IPS-18a (cell line): ENCODE results near the gene S100A2.
A peak's percentile ranks its signal among the peaks of the same experiment; 100 is the strongest.
"Not testable (repeated sequence)": the region's sequence is repeated elsewhere in the genome, so short reads cannot be mapped to it uniquely, and the experiment has no call there.

ENCODE experiments used
- H3K27ac ChIP-seq: one replicate; pipeline ENCODE4 v1.5.1; 2013; ENCODE audit warnings: low read length
- H3K27me3 ChIP-seq: one replicate; pipeline ENCODE4 v1.6.1; 2013; ENCODE audit warnings: mild to moderate bottlenecking, low read length; ENCODE audit not compliant: control insufficient read depth, insufficient read depth
- H3K36me3 ChIP-seq: one replicate; pipeline ENCODE4 v1.6.1; 2013; ENCODE audit warnings: low read depth, low read length; ENCODE audit not compliant: control insufficient read depth
- H3K4me1 ChIP-seq: one replicate; pipeline ENCODE4 v1.6.1; 2013; ENCODE audit warnings: low read depth, low read length; ENCODE audit not compliant: control insufficient read depth
- H3K4me3 ChIP-seq: one replicate; pipeline ENCODE4 v1.5.1; 2013; ENCODE audit warnings: low read length
- H3K9ac ChIP-seq: one replicate; pipeline ENCODE4 v1.6.1; 2013; ENCODE audit warnings: mild to moderate bottlenecking, low read length, moderate library complexity
- H3K9me3 ChIP-seq: one replicate; pipeline ENCODE4 v1.6.1; 2013; ENCODE audit warnings: low read depth, low read length; ENCODE audit not compliant: control insufficient read depth

S100A2 gene

DNA sequence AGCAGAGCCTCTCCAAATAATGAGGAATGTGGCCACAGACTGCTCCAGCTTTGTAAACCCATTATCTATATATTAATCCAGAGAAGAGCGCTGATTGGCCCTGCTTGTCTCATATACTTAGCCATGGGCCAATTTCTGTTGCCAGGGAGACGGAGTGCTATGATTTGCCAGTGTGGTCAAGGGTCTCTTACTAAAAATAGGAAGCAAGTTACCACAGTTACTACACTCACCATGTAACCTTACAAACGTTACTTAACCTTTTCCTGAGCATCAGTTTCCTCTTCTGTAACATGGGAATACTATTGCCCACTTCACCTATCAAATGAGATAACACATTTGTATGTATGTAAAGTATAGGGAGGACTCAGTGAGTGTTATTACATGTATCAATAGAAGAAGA, 7.7 kb upstream of the S100A2 start:
- Histone ChIP-seq H3K36me3 (no peaks in the 10 kb centered on the region), H3K9ac (no peak overlapping the region), H3K27me3 (no peaks in the 10 kb centered on the region), H3K4me3 (no peak overlapping the region), H3K9me3 (no peaks in the 10 kb centered on the region), H3K4me1 (peaks cover under 1% of the 10 kb centered on the region), H3K27ac (no peak overlapping the region)

GRCh38 chr1:153572569-153573015, 6.9 kb upstream of the S100A2 start:
- no peaks in the 10 kb centered on the region for H3K9me3 ChIP-seq
- H3K36me3 ChIP-seq = no peaks in the 10 kb centered on the region
- H3K4me3 ChIP-seq = no peak overlapping the region
- H3K27ac ChIP-seq = no peak overlapping the region
- peaks cover 9% of the 10 kb centered on the region for H3K4me1 ChIP-seq
- no peaks in the 10 kb centered on the region for H3K27me3 ChIP-seq
- H3K9ac ChIP-seq = no peak overlapping the region

DNA sequence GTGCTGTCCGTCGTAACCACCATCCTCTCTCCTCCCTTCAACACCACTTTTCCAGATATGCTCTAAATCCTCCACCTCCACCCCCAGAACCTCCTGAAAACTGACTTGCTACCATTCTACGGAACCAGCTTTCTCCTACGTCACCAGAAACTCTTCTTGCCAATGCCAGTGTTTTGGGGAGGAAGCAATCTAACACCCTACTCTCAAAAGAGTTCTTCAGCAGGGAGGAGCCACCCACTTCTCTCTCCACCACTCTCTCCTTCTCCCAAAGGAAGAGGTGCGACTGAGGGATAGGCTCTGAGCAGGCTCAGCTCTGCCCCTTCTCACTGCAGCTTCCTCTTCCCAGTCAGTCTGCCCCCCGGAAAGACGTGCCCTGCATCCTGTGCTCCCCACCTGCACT, 6.1 kb upstream of the S100A2 start:
- Histone ChIP-seq H3K27ac (no peak overlapping the region), H3K4me1 (peaks cover 15% of the 10 kb centered on the region), H3K9me3 (no peaks in the 10 kb centered on the region), H3K4me3 (no peak overlapping the region), H3K36me3 (no peaks in the 10 kb centered on the region), H3K9ac (no peak overlapping the region), H3K27me3 (no peaks in the 10 kb centered on the region)

DNA sequence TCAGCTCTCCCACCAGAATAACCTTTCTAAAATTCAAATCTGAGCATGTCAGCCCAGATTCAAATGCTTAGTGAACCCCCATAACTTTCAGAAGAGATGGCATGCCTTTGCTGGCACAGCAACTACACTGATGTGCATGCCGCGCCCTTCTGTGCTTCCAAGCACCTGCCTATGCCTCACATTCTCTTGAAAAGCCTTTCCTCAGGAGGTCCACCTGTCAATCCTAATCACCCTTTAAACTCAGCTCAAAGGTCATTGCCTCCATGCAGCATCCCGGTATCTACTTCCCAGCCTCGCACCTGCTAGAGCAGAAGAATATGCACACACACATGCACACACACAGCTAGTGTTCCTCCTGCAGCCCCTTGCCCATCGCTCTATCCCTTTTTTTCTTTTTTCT, 5.2 kb upstream of the S100A2 start:
- Histone ChIP-seq H3K9ac (no peak overlapping the region), H3K36me3 (no peaks in the 10 kb centered on the region), H3K4me3 (no peak overlapping the region), H3K4me1 (peaks cover 19% of the 10 kb centered on the region), H3K27ac (no peak overlapping the region), H3K9me3 (no peaks in the 10 kb centered on the region), H3K27me3 (no peaks in the 10 kb centered on the region)

- Histone ChIP-seq H3K36me3 (no peaks in the 10 kb centered on the region), H3K9ac (no peak overlapping the region), H3K27me3 (no peaks in the 10 kb centered on the region), H3K9me3 (no peaks in the 10 kb centered on the region), H3K27ac (no peak overlapping the region), H3K4me3 (no peak overlapping the region), H3K4me1 (peaks cover 25% of the 10 kb centered on the region)
These were observed 3.8 kb upstream of the S100A2 start for GRCh38 chr1:153569465-153569864.

GRCh38 chr1:153568367-153569099, 2.9 kb upstream of the S100A2 start:
- H3K9ac ChIP-seq = peak overlapping the region; percentile 19
- H3K4me3 ChIP-seq = peak overlapping the region; percentile 22
- H3K27me3 ChIP-seq = no peaks in the 10 kb centered on the region
- no peak overlapping the region for H3K27ac ChIP-seq
- H3K4me1 ChIP-seq = peaks cover 25% of the 10 kb centered on the region
- no peaks in the 10 kb centered on the region for H3K9me3 ChIP-seq
- no peaks in the 10 kb centered on the region for H3K36me3 ChIP-seq

- H3K27me3 ChIP-seq = no peaks in the 10 kb centered on the region
- no peaks in the 10 kb centered on the region for H3K36me3 ChIP-seq
- no peaks in the 10 kb centered on the region for H3K9me3 ChIP-seq
- H3K4me1 ChIP-seq = peaks cover 25% of the 10 kb centered on the region
- H3K9ac ChIP-seq = peak overlapping the region; percentile 19
- no peak overlapping the region for H3K27ac ChIP-seq
- H3K4me3 ChIP-seq = peak overlapping the region; percentile 22
These were observed 2.1 kb upstream of the S100A2 start for GRCh38 chr1:153567621-153568366.

DNA sequence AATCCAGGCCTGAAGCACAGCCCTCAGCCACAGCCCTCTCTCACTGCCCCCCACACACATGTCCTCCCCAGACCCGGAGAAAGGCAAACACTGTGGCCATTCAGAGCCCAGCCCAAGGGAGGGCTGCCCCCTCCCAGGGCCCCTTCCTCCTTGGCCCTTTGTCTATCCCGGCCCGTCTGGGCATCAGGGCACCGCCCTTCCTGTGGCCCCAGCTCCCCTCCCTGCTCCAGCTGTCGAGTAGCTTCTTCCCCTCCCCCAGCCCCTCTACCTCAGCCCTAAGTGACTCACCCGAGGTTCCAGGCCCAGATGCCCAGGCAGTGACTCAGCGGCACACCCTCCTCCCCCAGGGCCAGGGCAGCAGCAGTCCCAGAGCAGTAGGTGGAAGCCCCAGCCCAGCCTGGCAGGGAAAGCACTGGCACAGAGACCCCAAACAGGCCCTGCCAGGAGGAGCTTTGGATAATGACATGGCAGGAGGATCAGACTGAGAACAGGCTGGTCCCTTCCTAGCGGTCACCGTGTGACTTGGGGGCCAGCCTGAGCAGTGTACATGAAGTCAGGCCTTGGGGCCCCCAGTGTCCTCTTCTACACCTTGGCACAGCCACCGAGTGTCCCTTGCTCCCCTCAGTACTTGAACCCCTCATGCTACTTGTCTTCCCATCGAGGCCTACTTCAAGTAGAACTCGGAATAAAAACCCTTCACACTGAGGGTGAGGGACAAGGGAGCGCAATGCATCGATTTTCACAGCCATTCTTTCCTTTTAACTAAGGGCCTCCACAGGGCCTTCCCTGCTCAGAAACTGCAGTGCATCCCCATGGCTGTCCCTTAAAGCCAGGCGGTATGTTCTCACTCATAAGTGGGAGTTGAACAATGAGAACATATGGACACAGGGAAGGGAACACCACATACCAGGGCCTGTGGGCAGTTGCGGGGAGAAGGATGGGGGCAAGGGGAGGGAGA, 1.0 kb upstream of the S100A2 start:
- Histone ChIP-seq H3K27ac (no peak overlapping the region), H3K9me3 (no peaks in the 10 kb centered on the region), H3K36me3 (no peaks in the 10 kb centered on the region), H3K4me1 (peaks cover 25% of the 10 kb centered on the region), H3K9ac (peak overlapping the region; percentile 2), H3K4me3 (no peak overlapping the region), H3K27me3 (no peaks in the 10 kb centered on the region)

DNA sequence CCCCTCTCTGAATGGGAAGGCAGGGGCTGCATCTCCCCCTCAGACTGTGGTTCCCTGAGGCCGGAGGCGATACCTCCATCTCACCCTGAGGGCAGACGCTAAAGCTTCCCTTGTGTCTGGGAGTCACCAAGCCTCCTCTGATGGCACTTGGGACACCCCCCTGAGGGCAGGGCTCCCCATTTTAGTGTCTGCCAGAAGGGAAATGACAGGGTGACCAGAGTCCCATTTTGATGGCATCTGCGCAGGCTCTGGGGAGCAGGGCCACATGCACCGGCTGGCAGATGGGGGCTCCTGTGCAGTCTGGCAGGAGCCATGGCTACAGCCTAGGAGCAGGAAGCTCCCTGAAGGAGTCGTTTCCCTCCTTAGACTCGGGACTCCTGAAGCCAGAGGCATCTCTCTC, 1.7 kb downstream of the S100A2 start:
- Histone ChIP-seq H3K36me3 (no peaks in the 10 kb centered on the region), H3K27ac (no peak overlapping the region), H3K27me3 (no peaks in the 10 kb centered on the region), H3K4me3 (no peak overlapping the region), H3K4me1 (peaks cover 25% of the 10 kb centered on the region), H3K9me3 (no peaks in the 10 kb centered on the region), H3K9ac (no peak overlapping the region)

DNA sequence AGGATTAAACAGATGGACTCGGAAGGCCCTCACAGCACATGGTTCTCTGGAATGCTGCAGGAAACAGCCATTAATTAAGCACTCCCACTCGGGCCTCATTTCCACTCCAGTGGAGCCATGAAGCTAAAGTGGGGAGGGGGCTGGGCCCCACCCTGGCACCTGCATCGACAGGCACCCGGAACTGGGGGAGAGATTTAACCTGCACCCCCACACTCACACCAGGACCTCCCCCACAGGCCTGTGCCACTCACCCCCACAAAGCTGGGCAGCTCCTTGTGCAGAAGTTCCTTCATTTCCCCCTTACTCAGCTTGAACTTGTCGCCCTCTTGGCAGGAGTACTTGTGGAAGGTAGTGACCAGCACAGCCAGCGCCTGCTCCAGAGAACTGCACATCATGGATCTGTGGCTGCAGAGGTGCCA, 2.2 kb downstream of the S100A2 start:
- Histone ChIP-seq H3K4me1 (peaks cover 25% of the 10 kb centered on the region), H3K27me3 (no peaks in the 10 kb centered on the region), H3K9me3 (no peaks in the 10 kb centered on the region), H3K27ac (no peak overlapping the region), H3K4me3 (no peak overlapping the region), H3K9ac (no peak overlapping the region), H3K36me3 (no peaks in the 10 kb centered on the region)

DNA sequence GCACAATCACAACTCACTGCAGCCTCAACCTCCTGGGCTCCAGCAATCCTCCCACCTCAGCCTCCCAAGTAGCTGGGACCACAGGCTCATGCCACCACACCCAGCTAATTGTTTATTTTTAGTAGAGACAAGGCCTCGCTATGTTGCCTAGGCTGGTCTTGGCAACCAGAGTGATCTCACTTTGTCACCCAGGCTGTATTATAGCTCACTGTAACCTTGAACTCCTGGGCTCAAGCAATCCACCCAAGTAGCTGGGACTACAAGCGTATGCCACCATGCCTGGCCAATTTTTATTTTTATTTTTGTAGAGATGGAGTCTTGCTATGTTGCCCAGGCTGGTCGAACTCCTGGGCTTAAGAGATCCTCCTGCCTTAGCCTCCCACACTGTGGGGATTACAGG, 3.6 kb downstream of the S100A2 start:
- H3K36me3 ChIP-seq, H3K9me3 ChIP-seq, H3K4me3 ChIP-seq, H3K27me3 ChIP-seq, H3K9ac ChIP-seq, H3K27ac ChIP-seq: not testable (repeated sequence)
- peaks cover 14% of the 10 kb centered on the region for H3K4me1 ChIP-seq
